ENCODE measurements around the gene ABLIM1.
A peak's percentile ranks its signal among the peaks of the same experiment; 100 is the strongest.

The ABLIM1 gene

DNA sequence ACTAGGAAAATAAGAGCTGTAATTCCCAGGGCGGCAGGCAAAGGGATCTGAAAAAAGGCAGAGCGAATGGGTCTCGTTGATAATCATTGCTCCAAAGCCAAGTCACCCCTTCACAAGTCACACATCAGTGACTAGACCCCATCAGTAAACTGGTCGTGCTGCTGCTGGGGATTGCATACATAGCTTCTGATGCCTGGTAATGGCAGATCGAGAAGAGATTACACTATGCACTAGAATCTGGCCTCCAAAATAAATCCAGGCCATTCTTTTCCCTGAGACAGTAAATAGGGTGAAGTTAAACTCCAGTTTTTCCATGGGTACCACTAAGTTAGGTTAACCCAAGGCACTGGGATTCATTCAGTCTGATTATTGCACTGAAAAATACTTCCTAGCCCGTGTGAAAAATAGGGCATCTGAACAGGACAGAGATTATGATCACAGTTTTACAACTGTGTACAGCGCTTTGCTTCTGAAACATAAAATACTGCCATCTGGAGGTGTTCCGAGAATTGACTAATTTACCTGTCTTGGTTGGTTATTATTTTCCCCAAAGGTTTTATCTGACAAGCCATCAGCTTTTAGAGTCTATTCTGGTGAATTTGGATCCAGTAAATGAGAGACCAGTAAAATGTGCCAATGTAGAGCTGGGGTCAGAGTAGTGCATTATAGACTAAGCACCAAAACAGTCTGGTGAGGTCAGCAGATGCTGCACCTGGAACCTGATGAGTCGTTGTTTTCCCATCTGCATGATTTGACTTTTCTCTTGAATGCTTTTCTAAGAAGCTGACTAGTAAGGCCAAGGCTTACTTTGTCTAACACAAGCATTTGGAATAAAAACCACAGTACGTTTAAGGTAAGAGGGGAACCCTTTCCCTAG lies 170.9 kb downstream of the ABLIM1 start:
- peaks cover 12% of the 10 kb centered on the region; the same call in 1 of the 2 replicates for H3K4me1 ChIP-seq (ENCODE audit: low read length)
- H2AFZ ChIP-seq (ENCODE audit: low read length): no peak overlapping the region
- no peaks in the 10 kb centered on the region for H3F3A ChIP-seq (ENCODE audit: insufficient read depth, low read length)
- TF ChIP-seq EZH2phosphoT487 (IDR thresholded peaks at IDR 0.05; ENCODE audit: low read length) (no peak), EZH2 (optimal IDR thresholded peaks at IDR 0.05; ENCODE audit: low read depth, low read length) (no peak)
- TF ChIP-seq, protein P1, sequence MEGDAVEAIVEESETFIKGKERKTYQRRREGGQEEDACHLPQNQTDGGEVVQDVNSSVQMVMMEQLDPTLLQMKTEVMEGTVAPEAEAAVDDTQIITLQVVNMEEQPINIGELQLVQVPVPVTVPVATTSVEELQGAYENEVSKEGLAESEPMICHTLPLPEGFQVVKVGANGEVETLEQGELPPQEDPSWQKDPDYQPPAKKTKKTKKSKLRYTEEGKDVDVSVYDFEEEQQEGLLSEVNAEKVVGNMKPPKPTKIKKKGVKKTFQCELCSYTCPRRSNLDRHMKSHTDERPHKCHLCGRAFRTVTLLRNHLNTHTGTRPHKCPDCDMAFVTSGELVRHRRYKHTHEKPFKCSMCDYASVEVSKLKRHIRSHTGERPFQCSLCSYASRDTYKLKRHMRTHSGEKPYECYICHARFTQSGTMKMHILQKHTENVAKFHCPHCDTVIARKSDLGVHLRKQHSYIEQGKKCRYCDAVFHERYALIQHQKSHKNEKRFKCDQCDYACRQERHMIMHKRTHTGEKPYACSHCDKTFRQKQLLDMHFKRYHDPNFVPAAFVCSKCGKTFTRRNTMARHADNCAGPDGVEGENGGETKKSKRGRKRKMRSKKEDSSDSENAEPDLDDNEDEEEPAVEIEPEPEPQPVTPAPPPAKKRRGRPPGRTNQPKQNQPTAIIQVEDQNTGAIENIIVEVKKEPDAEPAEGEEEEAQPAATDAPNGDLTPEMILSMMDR (IDR thresholded peaks at IDR 0.05; ENCODE audit: low read length): peak; percentile 22
- no peak overlapping the region for H3K4me3 ChIP-seq (ENCODE audit: low read length)
- no peaks in the 10 kb centered on the region for H4K20me1 ChIP-seq (ENCODE audit: insufficient read depth, low read length)
- no peaks in the 10 kb centered on the region for H3K9me2 ChIP-seq (replicated peaks; ENCODE audit: insufficient read depth, low read length)
- H3K27ac ChIP-seq (ENCODE audit: low read length): no peak overlapping the region
- H3K79me2 ChIP-seq (ENCODE audit: low read length): no peaks in the 10 kb centered on the region
- no peaks in the 10 kb centered on the region for H3K27me3 ChIP-seq (replicated peaks; ENCODE audit: insufficient read depth, low read length)
- peak; percentile 32 for DNase-seq
- H3K9me3 ChIP-seq (replicated peaks; ENCODE audit: insufficient read depth, low read length): no peaks in the 10 kb centered on the region
- H3K9ac ChIP-seq (ENCODE audit: low read length): no peak overlapping the region
- no peaks in the 10 kb centered on the region for H3K36me3 ChIP-seq (replicated peaks; ENCODE audit: insufficient read depth, low read length)
- no peak overlapping the region for H3K4me2 ChIP-seq (ENCODE audit: low read depth, low read length)

DNA sequence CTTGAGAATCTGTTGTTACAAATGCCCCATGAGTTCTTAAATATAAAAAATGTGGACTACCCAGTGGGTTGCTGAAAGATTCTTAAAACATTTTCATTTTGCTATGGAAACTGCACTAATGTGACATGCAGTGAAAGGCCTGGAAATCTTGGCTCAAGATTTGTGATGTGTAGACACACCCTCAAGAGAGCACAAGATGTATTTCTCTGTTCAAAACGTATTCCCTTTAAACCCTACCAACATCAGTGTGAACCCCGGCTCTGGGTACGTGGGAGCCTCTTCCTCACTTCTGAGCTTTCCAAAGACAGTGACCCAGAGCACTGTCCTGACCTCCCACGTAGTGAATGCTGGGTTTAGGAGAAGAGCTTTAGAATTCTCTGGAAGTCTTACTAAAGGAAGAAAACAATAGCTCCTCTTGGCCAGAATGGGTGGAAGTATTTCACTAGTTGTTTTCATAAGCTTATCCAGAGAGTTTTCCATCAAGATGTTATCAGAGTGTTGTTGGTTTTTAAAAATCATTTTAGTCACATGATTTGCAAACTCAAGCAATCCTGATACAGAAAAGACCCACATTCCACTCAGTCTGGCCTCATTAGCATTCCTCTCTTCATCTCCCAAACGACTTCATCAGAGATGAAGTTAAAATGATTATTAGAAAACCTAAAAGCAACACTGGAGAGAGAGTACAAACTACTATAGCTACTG lies 172.2 kb downstream of the ABLIM1 start:
- Histone ChIP-seq H3K9me2 (replicated peaks; ENCODE audit: insufficient read depth, low read length) (no peaks in the 10 kb centered on the region), H3K4me3 (ENCODE audit: low read length) (no peak overlapping the region), H3K9ac (ENCODE audit: low read length) (no peak overlapping the region), H3K27ac (ENCODE audit: low read length) (no peak overlapping the region), H2AFZ (ENCODE audit: low read length) (no peak overlapping the region), H3K4me2 (ENCODE audit: low read depth, low read length) (no peak overlapping the region), H3K9me3 (replicated peaks; ENCODE audit: insufficient read depth, low read length) (no peaks in the 10 kb centered on the region), H3K79me2 (ENCODE audit: low read length) (no peaks in the 10 kb centered on the region), H3F3A (ENCODE audit: insufficient read depth, low read length) (no peaks in the 10 kb centered on the region), H3K4me1 (ENCODE audit: low read length) (peaks cover 9% of the 10 kb centered on the region; the same call in 1 of the 2 replicates), H3K27me3 (replicated peaks; ENCODE audit: insufficient read depth, low read length) (no peaks in the 10 kb centered on the region), H4K20me1 (ENCODE audit: insufficient read depth, low read length) (no peaks in the 10 kb centered on the region), H3K36me3 (replicated peaks; ENCODE audit: insufficient read depth, low read length) (no peaks in the 10 kb centered on the region)
- DNase-seq: no peak
- TF ChIP-seq EZH2phosphoT487 (IDR thresholded peaks at IDR 0.05; ENCODE audit: low read length) (no peak), EZH2 (optimal IDR thresholded peaks at IDR 0.05; ENCODE audit: low read depth, low read length) (no peak)
- TF ChIP-seq, protein P1 (IDR thresholded peaks at IDR 0.05; ENCODE audit: low read length): no peak

DNA sequence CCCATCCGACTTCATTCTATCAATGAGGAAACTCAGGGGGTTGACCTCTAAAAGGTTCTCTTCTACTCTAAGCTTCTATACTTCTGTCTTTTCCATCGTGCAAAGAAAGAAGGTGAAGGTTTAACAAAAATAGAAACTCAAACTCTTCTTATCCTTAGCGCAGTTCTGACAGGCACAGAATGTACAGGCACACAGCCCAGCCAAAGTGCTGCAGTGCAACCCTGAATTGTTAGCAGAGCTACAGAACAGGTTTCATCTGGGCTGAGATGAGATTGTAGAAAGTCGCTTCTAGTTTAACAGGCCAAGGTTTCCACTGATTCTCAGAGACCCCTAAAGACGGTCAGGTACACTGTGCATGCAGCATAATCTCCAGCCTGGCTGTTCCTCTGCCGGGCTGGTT lies 174.5 kb downstream of the ABLIM1 start:
- Histone ChIP-seq H3K27ac (ENCODE audit: low read length) (no peak overlapping the region), H3K9me3 (replicated peaks; ENCODE audit: insufficient read depth, low read length) (no peaks in the 10 kb centered on the region), H3F3A (ENCODE audit: insufficient read depth, low read length) (no peaks in the 10 kb centered on the region), H3K4me3 (ENCODE audit: low read length) (no peak overlapping the region), H3K9ac (ENCODE audit: low read length) (no peak overlapping the region), H3K36me3 (replicated peaks; ENCODE audit: insufficient read depth, low read length) (no peaks in the 10 kb centered on the region), H2AFZ (ENCODE audit: low read length) (no peak overlapping the region), H3K27me3 (replicated peaks; ENCODE audit: insufficient read depth, low read length) (no peaks in the 10 kb centered on the region), H3K79me2 (ENCODE audit: low read length) (no peaks in the 10 kb centered on the region), H4K20me1 (ENCODE audit: insufficient read depth, low read length) (no peaks in the 10 kb centered on the region), H3K4me1 (ENCODE audit: low read length) (peaks cover 9% of the 10 kb centered on the region; the same call in 1 of the 2 replicates), H3K9me2 (replicated peaks; ENCODE audit: insufficient read depth, low read length) (no peaks in the 10 kb centered on the region), H3K4me2 (ENCODE audit: low read depth, low read length) (no peak overlapping the region)
- no peak for DNase-seq
- TF ChIP-seq EZH2phosphoT487 (IDR thresholded peaks at IDR 0.05; ENCODE audit: low read length) (no peak), EZH2 (optimal IDR thresholded peaks at IDR 0.05; ENCODE audit: low read depth, low read length) (no peak)
- TF ChIP-seq, protein P1 (IDR thresholded peaks at IDR 0.05; ENCODE audit: low read length): no peak

Data from MM.1S (cell line).